HCT116 (cell line): ENCODE data around the gene STAU1. TPM values are rescaled to one million over a fixed set of nuclear protein-coding genes. Genes with fewer than 3 reads are reported as not detected.

Experiments used
- ATAC-seq: fragments of 200-7000 bp; cut with Tn5 transposase; 2 replicates; pipeline ENCODE4 v1.9.1; 2020; ENCODE audit warnings: mild to moderate bottlenecking, moderate library complexity
- BruUV-seq: library from RNA; stranded (reverse); fragments of 400-500 nt; replicated peaks from 2 replicates; lab custom pipeline; 2021; lab: Mats Ljungman, UMichigan
- CTCF ChIA-PET: fragments of 300-600 bp; sonication (Branson Sonifier 250); formaldehyde crosslinking; loops from one replicate; lab custom pipeline; 2021; ENCODE audit warnings: antibody characterized with exemption; lab: Charles Lee
- POLR2A ChIA-PET: fragments of 300-600, 350-600 bp; sonication (Branson Sonifier 250); formaldehyde crosslinking; loops from one replicate; lab custom pipeline; 2021; ENCODE audit warnings: antibody characterized with exemption; lab: Charles Lee
- RAD21 ChIA-PET, 2 experiments: fragments of 300-600 bp; sonication (Branson Sonifier 250); formaldehyde crosslinking; loops; one replicate each; lab custom pipeline; 2023; ENCODE audit warnings: low total read pairs in 2 of 2; ENCODE audit not compliant: uncharacterized antibody in 2 of 2, unreplicated experiment in 2 of 2, low non-redundant PET in 1 of 2; lab: Charles Lee
- DNase-seq: peaks from one replicate; pipeline ENCODE4 v3.0.0-alpha.2; 2010; ENCODE audit warnings: low read depth, low spot score
- H2AFZ ChIP-seq: fragments of 200-600 bp; shearing (Covaris generic), sonication (generic); 2 replicates; pipeline ENCODE4 v1.6.1; 2017; ENCODE audit warnings: low read depth, mixed run types, mixed read lengths, antibody characterized with exemption, low read length; ENCODE audit not compliant: poor library complexity, severe bottlenecking
- H3K27ac ChIP-seq: 2 replicates; pipeline ENCODE4 v1.5.1; 2012; ENCODE audit warnings: low read depth, low read length
- H3K27me3 ChIP-seq: fragments of 200-600 bp; sonication (generic); 2 replicates; pipeline ENCODE4 v1.6.1; 2016; ENCODE audit warnings: mixed run types, low read length, mixed read lengths; ENCODE audit not compliant: insufficient read depth
- H3K36me3 ChIP-seq, 2 experiments: fragments of 200-500 bp in 1 of 2; fragments of 200-600 bp in 1 of 2; sonication (Bioruptor generic) in 1 of 2; sonication (generic) in 1 of 2; 2 replicates each; pipeline versions ENCODE4 v1.5.1 to v1.6.1; 2014 to 2016; ENCODE audit warnings: low read length in 2 of 2, inconsistent platforms in 1 of 2, mixed read lengths in 1 of 2, mixed run types in 1 of 2; ENCODE audit not compliant: insufficient read depth in 2 of 2, control insufficient read depth in 1 of 2
- H3K4me1 ChIP-seq, 2 experiments: fragments of 200-600 bp in 1 of 2; sonication (generic) in 1 of 2; 2 replicates each; pipeline versions ENCODE4 v1.5.1 to v1.6.1; 2012 to 2017; ENCODE audit warnings: low read length in 2 of 2, inconsistent platforms in 1 of 2, mild to moderate bottlenecking in 1 of 2, mixed read lengths in 1 of 2, mixed run types in 1 of 2, moderate library complexity in 1 of 2; ENCODE audit not compliant: insufficient read depth in 2 of 2, control insufficient read depth in 1 of 2
- H3K4me2 ChIP-seq: fragments of 200-600 bp; sonication (generic); 2 replicates; pipeline ENCODE4 v1.6.1; 2017; ENCODE audit warnings: mixed run types, low read length, mixed read lengths
- H3K4me3 ChIP-seq, 2 experiments: fragments of 200-600 bp in 1 of 2; sonication (generic) in 1 of 2; replicated peaks in 1 of 2; 2 replicates each; pipeline ENCODE4 v1.5.1; 2011 to 2016; ENCODE audit warnings: low read length in 2 of 2, control low read depth in 1 of 2, low read depth in 1 of 2, mild to moderate bottlenecking in 1 of 2, mixed read lengths in 1 of 2, mixed run types in 1 of 2
- H3K79me2 ChIP-seq: fragments of 200-600 bp; sonication (generic); 2 replicates; pipeline ENCODE4 v1.6.1; 2017; ENCODE audit warnings: mild to moderate bottlenecking, mixed run types, low read length, moderate library complexity, mixed read lengths; ENCODE audit not compliant: insufficient read depth
- H3K9ac ChIP-seq: fragments of 200-600 bp; sonication (generic); 2 replicates; pipeline ENCODE4 v1.6.1; 2016; ENCODE audit warnings: low read length, mixed read lengths
- H3K9me2 ChIP-seq: fragments of 200-600 bp; sonication (generic), shearing (Covaris generic); 2 replicates; pipeline ENCODE4 v1.6.1; 2017; ENCODE audit warnings: mixed run types, mild to moderate bottlenecking, moderate library complexity; ENCODE audit not compliant: insufficient read depth
- H3K9me3 ChIP-seq, 2 experiments: fragments of 200-500 bp in 1 of 2; fragments of 200-600 bp in 1 of 2; sonication (Bioruptor generic) in 1 of 2; sonication (generic) in 1 of 2; 2 replicates each; pipeline ENCODE4 v1.6.1; 2014 to 2017; ENCODE audit warnings: low read length in 2 of 2, mixed read lengths in 2 of 2, inconsistent platforms in 1 of 2, low read depth in 1 of 2, mild to moderate bottlenecking in 1 of 2, mixed run types in 1 of 2, moderate library complexity in 1 of 2; ENCODE audit not compliant: control insufficient read depth in 1 of 2, insufficient read depth in 1 of 2
- H4K20me1 ChIP-seq: fragments of 200-600 bp; sonication (generic), shearing (Covaris generic); 2 replicates; pipeline ENCODE4 v1.6.1; 2017; ENCODE audit warnings: mixed run types, mild to moderate bottlenecking, moderate library complexity; ENCODE audit not compliant: insufficient read depth
- CBX3 ChIP-seq: IDR thresholded peaks from 2 replicates; pipeline ENCODE4 v1.6.1; 2012; ENCODE audit warnings: low read depth
- EGR1 ChIP-seq: IDR thresholded peaks from 2 replicates; pipeline ENCODE4 v1.6.1; 2012; ENCODE audit warnings: low read depth
- ELF1 ChIP-seq: IDR thresholded peaks from 2 replicates; pipeline ENCODE4 v1.6.1; 2012; ENCODE audit warnings: low read depth, borderline replicate concordance
- REST ChIP-seq: IDR thresholded peaks from 2 replicates; pipeline ENCODE4 v1.6.1; 2012; ENCODE audit warnings: low read depth
- SP1 ChIP-seq: IDR thresholded peaks from 2 replicates; pipeline ENCODE4 v1.6.1; 2012; ENCODE audit warnings: low read depth
- intact Hi-C: fragments of 100-400 bp; cut with micrococcal nuclease; formaldehyde crosslinking; loops from 2 replicates; pipeline ENCODE4 v1.10.0; 2022
- total RNA-seq: library from RNA; stranded (reverse); gene quantifications from one replicate; pipeline ENCODE4 v1.2.1, GENCODE V29; 2021; ENCODE audit not compliant: unreplicated experiment
- TF ChIP-seq, protein P1 (sequence below): IDR thresholded peaks from 2 replicates; pipeline ENCODE4 v1.6.1; 2012

The STAU1 gene
- total RNA-seq, 1 experiment from 2014 or later, result 90.3 TPM

- CTCF ChIA-PET, result no interaction called here
- Histone ChIP-seq H3K27ac (no peak overlapping the region), H3K4me2 (no peak overlapping the region), H2AFZ (no peak overlapping the region), H3K27me3 (no peaks in the 10 kb centered on the region), H4K20me1 (peaks cover 12% of the 10 kb centered on the region; the same call in 1 of the 2 replicates)
- no TSS peak for BruUV-seq
- ATAC-seq (no peak), DNase-seq (no peak)
- TF ChIP-seq ELF1, result no peak
- TF ChIP-seq, all 23 proteins: peak for 0
- H3K4me3 ChIP-seq, result no peak overlapping the region
- no peaks in the 10 kb centered on the region; a peak in 2 of 4 replicates for H3K36me3 ChIP-seq
- H3K4me1 ChIP-seq, result peaks cover 0 to 3% of the 10 kb centered on the region in 2 experiments; a peak in 1 of 4 replicates
- peaks cover 91% of the 10 kb centered on the region for H3K79me2 ChIP-seq
- intact Hi-C loops, result no loop called here
- POLR2A ChIA-PET, result interaction anchor here (0.5 to 0.6 kb wide), 2 partner anchors 12 to 35 kb away, joined by 3 to 5 read pairs; no protein-coding TSS in a partner anchor
- no peak overlapping the region for H3K9ac ChIP-seq
- no peaks in the 10 kb centered on the region for H3K9me3 ChIP-seq
- no peaks in the 10 kb centered on the region for H3K9me2 ChIP-seq
- RAD21 ChIA-PET, result interaction anchor here in 1 of 2 experiments (0.6 kb wide), 1 partner anchor 16 kb away, joined by 3 read pairs; no protein-coding TSS in a partner anchor
Observed at GRCh38 chr20:49179368-49180277, 8.5 kb downstream of the STAU1 start.

DNA sequence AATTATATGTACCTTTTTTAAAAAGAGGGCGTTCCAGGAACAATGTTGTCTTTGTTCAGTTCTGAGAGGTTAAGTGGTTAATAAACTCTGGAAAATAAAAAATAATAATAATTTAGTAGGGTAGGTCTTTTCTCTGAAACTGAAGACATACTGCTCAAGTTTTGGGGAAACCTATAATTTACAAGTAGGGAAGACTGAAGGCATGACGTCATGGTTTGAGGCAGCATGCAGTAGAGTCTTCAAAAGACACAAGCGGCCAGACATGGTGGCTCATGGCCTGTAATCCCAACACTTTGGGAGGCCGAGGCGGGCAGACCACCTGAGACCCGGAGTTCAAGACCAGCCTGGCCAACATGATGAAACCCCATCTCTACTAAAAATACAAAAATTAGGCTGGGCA, 14.0 kb downstream of the STAU1 start:
- intact Hi-C loops, result no loop called here
- H3K4me2 ChIP-seq, result no peak overlapping the region
- ATAC-seq (no peak), DNase-seq (no peak)
- no peak overlapping the region for H3K9ac ChIP-seq
- H2AFZ ChIP-seq, result no peak overlapping the region
- CTCF ChIA-PET, result no interaction called here
- H3K27me3 ChIP-seq, result no peaks in the 10 kb centered on the region
- H4K20me1 ChIP-seq, result peaks cover 9% of the 10 kb centered on the region; the same call in 1 of the 2 replicates
- POLR2A ChIA-PET, result no interaction called here
- TF ChIP-seq SP1 (no peak), EGR1 (no peak), CBX3 (no peak), REST (no peak)
- TF ChIP-seq, protein P1, sequence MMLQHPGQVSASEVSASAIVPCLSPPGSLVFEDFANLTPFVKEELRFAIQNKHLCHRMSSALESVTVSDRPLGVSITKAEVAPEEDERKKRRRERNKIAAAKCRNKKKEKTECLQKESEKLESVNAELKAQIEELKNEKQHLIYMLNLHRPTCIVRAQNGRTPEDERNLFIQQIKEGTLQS, result no peak
- H3K36me3 ChIP-seq, result peaks cover 4 to 14% of the 10 kb centered on the region in 2 experiments
- H3K79me2 ChIP-seq, result peaks cover 88% of the 10 kb centered on the region
- H3K9me3 ChIP-seq, result no peaks in the 10 kb centered on the region
- H3K27ac ChIP-seq, result no peak overlapping the region
- RAD21 ChIA-PET, result no interaction called here
- H3K9me2 ChIP-seq, result no peaks in the 10 kb centered on the region
- H3K4me1 ChIP-seq, result no peaks in the 10 kb centered on the region
- BruUV-seq, result no TSS peak
- H3K4me3 ChIP-seq, result no peak overlapping the region
